ENCODE results near the gene MID1IP1.

- TF ChIP-seq EZH2 (IDR thresholded peaks at IDR 0.05; ENCODE audit: low read depth, low read length, severe bottlenecking) (no peak), SP1 (IDR thresholded peaks at IDR 0.05; ENCODE audit: low read depth, low read length) (no peak), CHD7 (IDR thresholded peaks at IDR 0.05; ENCODE audit: insufficient replicate concordance, low read length) (no peak), CTCF (IDR thresholded peaks at IDR 0.05; ENCODE audit: control extremely low read depth in 1 of 3, insufficient read depth in 1 of 3, low read depth in 1 of 3, low read length in 3 of 3) (no peak), RAD21 (IDR thresholded peaks at IDR 0.05 in 1 of 2, conservative IDR thresholded peaks at IDR 0.05 in 1 of 2; ENCODE audit: low read depth in 2 of 2, low read length in 2 of 2) (no peak), EP300 (IDR thresholded peaks at IDR 0.05; ENCODE audit: borderline replicate concordance in 1 of 2, low read depth in 2 of 2, low read length in 2 of 2) (no peak), SIN3A (conservative IDR thresholded peaks at IDR 0.05 in 1 of 2, IDR thresholded peaks at IDR 0.05 in 1 of 2; ENCODE audit: low read depth in 1 of 2, low read length in 2 of 2) (no peak), NRF1 (IDR thresholded peaks at IDR 0.05; ENCODE audit: low read depth, low read length) (no peak), ATF3 (IDR thresholded peaks at IDR 0.05; ENCODE audit: insufficient read depth, low read depth, low read length) (no peak), SUZ12 (IDR thresholded peaks at IDR 0.05; ENCODE audit: low read length) (no peak)
Observed at GRCh38 chrX:38760883-38761282, 40.4 kb upstream of the MID1IP1 start.
